WTC11 (cell line): ENCODE measurements around the gene TSPAN18. TPM values are rescaled to one million over a fixed set of nuclear protein-coding genes. Genes with fewer than 3 reads are reported as not detected.

ENCODE experiments used
- ATAC-seq: fragments of 200-7000 bp; cut with Tn5 transposase; 2 replicates; pipeline ENCODE4 v1.10.0; 2021; ENCODE audit warnings: mild to moderate bottlenecking, moderate library complexity
- CTCF ChIA-PET: fragments of 300-600 bp; sonication (Branson Sonifier 250); formaldehyde crosslinking; loops from one replicate; lab custom pipeline; 2021; ENCODE audit warnings: antibody characterized with exemption; lab: Charles Lee
- POLR2A ChIA-PET: fragments of 350-600 bp; sonication (Branson Sonifier 250); formaldehyde crosslinking; loops from one replicate; lab custom pipeline; 2021; ENCODE audit warnings: antibody characterized with exemption; lab: Charles Lee
- DNase-seq: peaks from one replicate; pipeline ENCODE4 v3.0.0; 2021; ENCODE audit warnings: low spot score
- H3K27ac Mint-ChIP-seq: 2 replicates; pipeline ENCODE4 v1.8.0; 2021; ENCODE audit warnings: mixed read lengths
- H3K27me3 Mint-ChIP-seq: 2 replicates; pipeline ENCODE4 v1.8.0; 2021; ENCODE audit warnings: low read depth, mild to moderate bottlenecking, moderate library complexity, mixed read lengths
- H3K36me3 Mint-ChIP-seq: 2 replicates; pipeline ENCODE4 v1.8.0; 2021; ENCODE audit warnings: mixed read lengths
- H3K4me1 Mint-ChIP-seq: 2 replicates; pipeline ENCODE4 v1.8.0; 2022; ENCODE audit warnings: mixed read lengths
- H3K4me3 Mint-ChIP-seq: 2 replicates; pipeline ENCODE4 v1.8.0; 2021; ENCODE audit warnings: mild to moderate bottlenecking, moderate library complexity, mixed read lengths
- H3K9me3 Mint-ChIP-seq: 2 replicates; pipeline ENCODE4 v1.8.0; 2021; ENCODE audit warnings: mixed read lengths
- ELF4 ChIP-seq: sonication (generic); formaldehyde crosslinking; IDR thresholded peaks from 2 replicates; pipeline ENCODE4 v1.8.1; 2022; ENCODE audit warnings: low read depth, mild to moderate bottlenecking, moderate library complexity, missing genetic modification reagents
- EMX1 ChIP-seq: fragments of 250-450 bp; sonication (Bioruptor Pico); IDR thresholded peaks from 2 replicates; pipeline ENCODE4 v1.8.0; 2021; ENCODE audit warnings: mild to moderate bottlenecking
- GABPB1 ChIP-seq: sonication (generic); formaldehyde crosslinking; IDR thresholded peaks from 2 replicates; pipeline ENCODE4 v1.8.1; 2023; ENCODE audit warnings: mild to moderate bottlenecking, missing genetic modification reagents
- GRHL2 ChIP-seq: fragments of 250-450 bp; sonication (Bioruptor Pico); IDR thresholded peaks from 2 replicates; pipeline ENCODE4 v1.8.0; 2022; ENCODE audit warnings: mild to moderate bottlenecking, moderate library complexity; ENCODE audit not compliant: insufficient replicate concordance, severe bottlenecking
- IRF2 ChIP-seq: sonication (generic); formaldehyde crosslinking; IDR thresholded peaks from 2 replicates; pipeline ENCODE4 v1.8.0; 2022; ENCODE audit warnings: low read depth, missing genetic modification reagents, borderline replicate concordance
- JAZF1 ChIP-seq: fragments of 250-450 bp; sonication (Bioruptor Pico); IDR thresholded peaks from 2 replicates; pipeline ENCODE4 v1.9.0; 2021; ENCODE audit warnings: moderate library complexity, mild to moderate bottlenecking, inconsistent platforms
- NR2C2 ChIP-seq: sonication (generic); formaldehyde crosslinking; IDR thresholded peaks from 2 replicates; pipeline ENCODE4 v1.8.0; 2022; ENCODE audit warnings: mild to moderate bottlenecking, missing genetic modification reagents
- SMAD3 ChIP-seq: sonication (generic); formaldehyde crosslinking; IDR thresholded peaks from 2 replicates; pipeline ENCODE4 v1.8.0; 2022; ENCODE audit warnings: missing genetic modification reagents, mild to moderate bottlenecking, borderline replicate concordance
- ZNF263 ChIP-seq: sonication (generic); formaldehyde crosslinking; IDR thresholded peaks from 2 replicates; pipeline ENCODE4 v1.8.1; 2022; ENCODE audit warnings: low read depth, mild to moderate bottlenecking, moderate library complexity, missing genetic modification reagents
- total RNA-seq: library from RNA; stranded (reverse); gene quantifications from 3 replicates; pipeline ENCODE4 v1.2.3, GENCODE V29; 2021
- TF ChIP-seq, protein P1 (sequence below): sonication (generic); formaldehyde crosslinking; IDR thresholded peaks from 2 replicates; pipeline ENCODE4 v1.8.1; 2022; ENCODE audit warnings: low read depth, mild to moderate bottlenecking, moderate library complexity, missing genetic modification reagents, borderline replicate concordance
- TF ChIP-seq, protein P2 (sequence below): sonication (generic); formaldehyde crosslinking; IDR thresholded peaks from 2 replicates; pipeline ENCODE4 v1.8.0; 2022; ENCODE audit warnings: mild to moderate bottlenecking, missing genetic modification reagents
- TF ChIP-seq, protein P3 (sequence below): fragments of 200-600 bp; IDR thresholded peaks from 2 replicates; pipeline ENCODE4 v1.8.0; 2022; ENCODE audit warnings: antibody characterized with exemption
- TF ChIP-seq, protein P4 (sequence below): sonication (generic); formaldehyde crosslinking; IDR thresholded peaks from 2 replicates; pipeline ENCODE4 v1.8.1; 2023; ENCODE audit warnings: mild to moderate bottlenecking, missing genetic modification reagents, moderate library complexity
- TF ChIP-seq, protein P5 (sequence below): sonication (generic); formaldehyde crosslinking; IDR thresholded peaks from 2 replicates; pipeline ENCODE4 v1.8.1; 2022; ENCODE audit warnings: low read depth, missing genetic modification reagents, borderline replicate concordance
- TF ChIP-seq, protein P6 (sequence below): sonication (generic); formaldehyde crosslinking; conservative IDR thresholded peaks from 2 replicates; pipeline ENCODE4 v1.8.1; 2022; ENCODE audit warnings: mild to moderate bottlenecking, missing genetic modification reagents
- TF ChIP-seq, protein P7 (sequence below): sonication (generic); formaldehyde crosslinking; IDR thresholded peaks from 2 replicates; pipeline ENCODE4 v1.8.1; 2023; ENCODE audit warnings: mild to moderate bottlenecking, missing genetic modification reagents
- TF ChIP-seq, protein P8 (sequence below): sonication (generic); formaldehyde crosslinking; IDR thresholded peaks from 2 replicates; pipeline ENCODE4 v1.8.1; 2023; ENCODE audit warnings: mild to moderate bottlenecking, moderate library complexity, missing genetic modification reagents
- TF ChIP-seq, protein P9 (sequence below): sonication (generic); formaldehyde crosslinking; IDR thresholded peaks from 2 replicates; pipeline ENCODE4 v1.8.0; 2022; ENCODE audit warnings: mild to moderate bottlenecking, missing genetic modification reagents
- TF ChIP-seq, protein P10 (sequence below): sonication (generic); formaldehyde crosslinking; IDR thresholded peaks from 2 replicates; pipeline ENCODE4 v1.8.1; 2022; ENCODE audit warnings: missing genetic modification reagents, borderline replicate concordance
- TF ChIP-seq, protein P11 (sequence below): sonication (generic); formaldehyde crosslinking; IDR thresholded peaks from 2 replicates; pipeline ENCODE4 v1.8.0; 2023; ENCODE audit warnings: missing genetic modification reagents

Gene TSPAN18
- total RNA-seq, 1 experiment from 2014 or later: 44.7 TPM

DNA sequence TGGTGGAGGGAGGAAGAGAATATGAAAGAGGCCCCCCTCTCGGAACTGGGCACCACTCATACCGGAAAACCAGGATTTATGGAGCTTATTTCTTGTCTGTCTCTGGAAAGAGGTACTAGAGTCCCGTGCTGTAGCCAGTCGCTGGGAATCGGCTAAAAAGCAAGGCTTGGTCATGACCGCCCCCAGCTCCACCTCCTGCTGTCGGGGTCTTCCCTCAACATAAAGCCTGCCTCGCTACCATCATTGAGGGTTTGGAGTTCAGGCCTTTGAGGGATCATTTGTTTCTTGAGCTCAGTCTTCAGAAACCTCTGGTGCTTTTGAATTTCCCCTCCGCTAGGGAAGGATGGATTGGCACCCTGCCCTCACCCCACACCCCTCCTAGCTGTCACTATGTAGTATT lies 97.1 kb downstream of the TSPAN18 start:
- H3K27me3 Mint-ChIP-seq: peaks cover 23% of the 10 kb centered on the region
- CTCF ChIA-PET: interaction anchor here (0.5 to 5.3 kb wide), 45 partner anchors 8 to 1471 kb away, joined by 3 to 36 read pairs (median 5); partner anchors contain the start of gene TSPAN18

More for the DNA sequence above, 97.1 kb downstream of the TSPAN18 start:
- POLR2A ChIA-PET: interaction anchor here (0.5 to 2.1 kb wide), 4 partner anchors 10 to 41 kb away, joined by 3 to 9 read pairs (median 6); no protein-coding TSS in a partner anchor
- peaks cover 47% of the 10 kb centered on the region for H3K4me1 Mint-ChIP-seq
- peaks cover 12% of the 10 kb centered on the region for H3K36me3 Mint-ChIP-seq
- TF ChIP-seq GRHL2 (CRISPR knock-in tag): no peak
- TF ChIP-seq, protein P1, sequence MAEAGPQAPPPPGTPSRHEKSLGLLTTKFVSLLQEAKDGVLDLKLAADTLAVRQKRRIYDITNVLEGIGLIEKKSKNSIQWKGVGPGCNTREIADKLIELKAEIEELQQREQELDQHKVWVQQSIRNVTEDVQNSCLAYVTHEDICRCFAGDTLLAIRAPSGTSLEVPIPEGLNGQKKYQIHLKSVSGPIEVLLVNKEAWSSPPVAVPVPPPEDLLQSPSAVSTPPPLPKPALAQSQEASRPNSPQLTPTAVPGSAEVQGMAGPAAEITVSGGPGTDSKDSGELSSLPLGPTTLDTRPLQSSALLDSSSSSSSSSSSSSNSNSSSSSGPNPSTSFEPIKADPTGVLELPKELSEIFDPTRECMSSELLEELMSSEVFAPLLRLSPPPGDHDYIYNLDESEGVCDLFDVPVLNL (CRISPR knock-in tag): no peak
- no peak for TF ChIP-seq IRF2 (CRISPR knock-in tag)
- TF ChIP-seq, protein P2, sequence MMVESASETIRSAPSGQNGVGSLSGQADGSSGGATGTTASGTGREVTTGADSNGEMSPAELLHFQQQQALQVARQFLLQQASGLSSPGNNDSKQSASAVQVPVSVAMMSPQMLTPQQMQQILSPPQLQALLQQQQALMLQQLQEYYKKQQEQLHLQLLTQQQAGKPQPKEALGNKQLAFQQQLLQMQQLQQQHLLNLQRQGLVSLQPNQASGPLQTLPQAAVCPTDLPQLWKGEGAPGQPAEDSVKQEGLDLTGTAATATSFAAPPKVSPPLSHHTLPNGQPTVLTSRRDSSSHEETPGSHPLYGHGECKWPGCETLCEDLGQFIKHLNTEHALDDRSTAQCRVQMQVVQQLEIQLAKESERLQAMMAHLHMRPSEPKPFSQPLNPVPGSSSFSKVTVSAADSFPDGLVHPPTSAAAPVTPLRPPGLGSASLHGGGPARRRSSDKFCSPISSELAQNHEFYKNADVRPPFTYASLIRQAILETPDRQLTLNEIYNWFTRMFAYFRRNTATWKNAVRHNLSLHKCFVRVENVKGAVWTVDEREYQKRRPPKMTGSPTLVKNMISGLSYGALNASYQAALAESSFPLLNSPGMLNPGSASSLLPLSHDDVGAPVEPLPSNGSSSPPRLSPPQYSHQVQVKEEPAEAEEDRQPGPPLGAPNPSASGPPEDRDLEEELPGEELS (CRISPR knock-in tag): no peak
- TF ChIP-seq SMAD3: no peak
- TF ChIP-seq, protein P3, sequence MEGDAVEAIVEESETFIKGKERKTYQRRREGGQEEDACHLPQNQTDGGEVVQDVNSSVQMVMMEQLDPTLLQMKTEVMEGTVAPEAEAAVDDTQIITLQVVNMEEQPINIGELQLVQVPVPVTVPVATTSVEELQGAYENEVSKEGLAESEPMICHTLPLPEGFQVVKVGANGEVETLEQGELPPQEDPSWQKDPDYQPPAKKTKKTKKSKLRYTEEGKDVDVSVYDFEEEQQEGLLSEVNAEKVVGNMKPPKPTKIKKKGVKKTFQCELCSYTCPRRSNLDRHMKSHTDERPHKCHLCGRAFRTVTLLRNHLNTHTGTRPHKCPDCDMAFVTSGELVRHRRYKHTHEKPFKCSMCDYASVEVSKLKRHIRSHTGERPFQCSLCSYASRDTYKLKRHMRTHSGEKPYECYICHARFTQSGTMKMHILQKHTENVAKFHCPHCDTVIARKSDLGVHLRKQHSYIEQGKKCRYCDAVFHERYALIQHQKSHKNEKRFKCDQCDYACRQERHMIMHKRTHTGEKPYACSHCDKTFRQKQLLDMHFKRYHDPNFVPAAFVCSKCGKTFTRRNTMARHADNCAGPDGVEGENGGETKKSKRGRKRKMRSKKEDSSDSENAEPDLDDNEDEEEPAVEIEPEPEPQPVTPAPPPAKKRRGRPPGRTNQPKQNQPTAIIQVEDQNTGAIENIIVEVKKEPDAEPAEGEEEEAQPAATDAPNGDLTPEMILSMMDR: no peak
- TF ChIP-seq, protein P4, sequence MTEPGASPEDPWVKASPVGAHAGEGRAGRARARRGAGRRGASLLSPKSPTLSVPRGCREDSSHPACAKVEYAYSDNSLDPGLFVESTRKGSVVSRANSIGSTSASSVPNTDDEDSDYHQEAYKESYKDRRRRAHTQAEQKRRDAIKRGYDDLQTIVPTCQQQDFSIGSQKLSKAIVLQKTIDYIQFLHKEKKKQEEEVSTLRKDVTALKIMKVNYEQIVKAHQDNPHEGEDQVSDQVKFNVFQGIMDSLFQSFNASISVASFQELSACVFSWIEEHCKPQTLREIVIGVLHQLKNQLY (CRISPR knock-in tag): no peak
- TF ChIP-seq JAZF1 (CRISPR knock-in tag): no peak
- TF ChIP-seq ZNF263: no peak
- no peak for TF ChIP-seq EMX1
- no peak for TF ChIP-seq NR2C2 (CRISPR knock-in tag)
- no peak for TF ChIP-seq GABPB1 (CRISPR knock-in tag)
- TF ChIP-seq, protein P5, sequence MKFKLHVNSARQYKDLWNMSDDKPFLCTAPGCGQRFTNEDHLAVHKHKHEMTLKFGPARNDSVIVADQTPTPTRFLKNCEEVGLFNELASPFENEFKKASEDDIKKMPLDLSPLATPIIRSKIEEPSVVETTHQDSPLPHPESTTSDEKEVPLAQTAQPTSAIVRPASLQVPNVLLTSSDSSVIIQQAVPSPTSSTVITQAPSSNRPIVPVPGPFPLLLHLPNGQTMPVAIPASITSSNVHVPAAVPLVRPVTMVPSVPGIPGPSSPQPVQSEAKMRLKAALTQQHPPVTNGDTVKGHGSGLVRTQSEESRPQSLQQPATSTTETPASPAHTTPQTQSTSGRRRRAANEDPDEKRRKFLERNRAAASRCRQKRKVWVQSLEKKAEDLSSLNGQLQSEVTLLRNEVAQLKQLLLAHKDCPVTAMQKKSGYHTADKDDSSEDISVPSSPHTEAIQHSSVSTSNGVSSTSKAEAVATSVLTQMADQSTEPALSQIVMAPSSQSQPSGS: no peak
- TF ChIP-seq ELF4 (CRISPR knock-in tag): no peak
- TF ChIP-seq, protein P6, sequence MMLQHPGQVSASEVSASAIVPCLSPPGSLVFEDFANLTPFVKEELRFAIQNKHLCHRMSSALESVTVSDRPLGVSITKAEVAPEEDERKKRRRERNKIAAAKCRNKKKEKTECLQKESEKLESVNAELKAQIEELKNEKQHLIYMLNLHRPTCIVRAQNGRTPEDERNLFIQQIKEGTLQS (CRISPR knock-in tag): no peak
- TF ChIP-seq, protein P7, sequence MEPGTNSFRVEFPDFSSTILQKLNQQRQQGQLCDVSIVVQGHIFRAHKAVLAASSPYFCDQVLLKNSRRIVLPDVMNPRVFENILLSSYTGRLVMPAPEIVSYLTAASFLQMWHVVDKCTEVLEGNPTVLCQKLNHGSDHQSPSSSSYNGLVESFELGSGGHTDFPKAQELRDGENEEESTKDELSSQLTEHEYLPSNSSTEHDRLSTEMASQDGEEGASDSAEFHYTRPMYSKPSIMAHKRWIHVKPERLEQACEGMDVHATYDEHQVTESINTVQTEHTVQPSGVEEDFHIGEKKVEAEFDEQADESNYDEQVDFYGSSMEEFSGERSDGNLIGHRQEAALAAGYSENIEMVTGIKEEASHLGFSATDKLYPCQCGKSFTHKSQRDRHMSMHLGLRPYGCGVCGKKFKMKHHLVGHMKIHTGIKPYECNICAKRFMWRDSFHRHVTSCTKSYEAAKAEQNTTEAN (CRISPR knock-in tag): no peak
- TF ChIP-seq, protein P8, sequence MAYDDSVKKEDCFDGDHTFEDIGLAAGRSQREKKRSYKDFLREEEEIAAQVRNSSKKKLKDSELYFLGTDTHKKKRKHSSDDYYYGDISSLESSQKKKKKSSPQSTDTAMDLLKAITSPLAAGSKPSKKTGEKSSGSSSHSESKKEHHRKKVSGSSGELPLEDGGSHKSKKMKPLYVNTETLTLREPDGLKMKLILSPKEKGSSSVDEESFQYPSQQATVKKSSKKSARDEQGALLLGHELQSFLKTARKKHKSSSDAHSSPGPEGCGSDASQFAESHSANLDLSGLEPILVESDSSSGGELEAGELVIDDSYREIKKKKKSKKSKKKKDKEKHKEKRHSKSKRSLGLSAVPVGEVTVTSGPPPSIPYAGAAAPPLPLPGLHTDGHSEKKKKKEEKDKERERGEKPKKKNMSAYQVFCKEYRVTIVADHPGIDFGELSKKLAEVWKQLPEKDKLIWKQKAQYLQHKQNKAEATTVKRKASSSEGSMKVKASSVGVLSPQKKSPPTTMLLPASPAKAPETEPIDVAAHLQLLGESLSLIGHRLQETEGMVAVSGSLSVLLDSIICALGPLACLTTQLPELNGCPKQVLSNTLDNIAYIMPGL (CRISPR knock-in tag): no peak
- TF ChIP-seq, protein P9, sequence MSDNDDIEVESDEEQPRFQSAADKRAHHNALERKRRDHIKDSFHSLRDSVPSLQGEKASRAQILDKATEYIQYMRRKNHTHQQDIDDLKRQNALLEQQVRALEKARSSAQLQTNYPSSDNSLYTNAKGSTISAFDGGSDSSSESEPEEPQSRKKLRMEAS: no peak
- TF ChIP-seq, protein P10, sequence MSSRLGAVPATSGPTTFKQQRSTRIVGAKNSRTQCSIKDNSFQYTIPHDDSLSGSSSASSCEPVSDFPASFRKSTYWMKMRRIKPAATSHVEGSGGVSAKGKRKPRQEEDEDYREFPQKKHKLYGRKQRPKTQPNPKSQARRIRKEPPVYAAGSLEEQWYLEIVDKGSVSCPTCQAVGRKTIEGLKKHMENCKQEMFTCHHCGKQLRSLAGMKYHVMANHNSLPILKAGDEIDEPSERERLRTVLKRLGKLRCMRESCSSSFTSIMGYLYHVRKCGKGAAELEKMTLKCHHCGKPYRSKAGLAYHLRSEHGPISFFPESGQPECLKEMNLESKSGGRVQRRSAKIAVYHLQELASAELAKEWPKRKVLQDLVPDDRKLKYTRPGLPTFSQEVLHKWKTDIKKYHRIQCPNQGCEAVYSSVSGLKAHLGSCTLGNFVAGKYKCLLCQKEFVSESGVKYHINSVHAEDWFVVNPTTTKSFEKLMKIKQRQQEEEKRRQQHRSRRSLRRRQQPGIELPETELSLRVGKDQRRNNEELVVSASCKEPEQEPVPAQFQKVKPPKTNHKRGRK (CRISPR knock-in tag): no peak
- TF ChIP-seq, protein P11, sequence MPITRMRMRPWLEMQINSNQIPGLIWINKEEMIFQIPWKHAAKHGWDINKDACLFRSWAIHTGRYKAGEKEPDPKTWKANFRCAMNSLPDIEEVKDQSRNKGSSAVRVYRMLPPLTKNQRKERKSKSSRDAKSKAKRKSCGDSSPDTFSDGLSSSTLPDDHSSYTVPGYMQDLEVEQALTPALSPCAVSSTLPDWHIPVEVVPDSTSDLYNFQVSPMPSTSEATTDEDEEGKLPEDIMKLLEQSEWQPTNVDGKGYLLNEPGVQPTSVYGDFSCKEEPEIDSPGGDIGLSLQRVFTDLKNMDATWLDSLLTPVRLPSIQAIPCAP (CRISPR knock-in tag): no peak
- H3K4me3 Mint-ChIP-seq: peak overlapping the region; percentile 33; the same call in 1 of the 2 replicates
- H3K9me3 Mint-ChIP-seq: peaks cover 8% of the 10 kb centered on the region
- ATAC-seq: peak; percentile 40
- H3K27ac Mint-ChIP-seq: peak overlapping the region; percentile 90
- DNase-seq: no peak
